Activated CD4-positive, CD25-positive, alpha-beta regulatory T cell treated with anti-CD3 and anti-CD28 coated beads, Interleukin-2, amount 50 U/mL, for 72 hours (primary cell): ENCODE data around the gene ALPG.
"Not testable (repeated sequence)": the region's sequence is repeated elsewhere in the genome, so short reads cannot be mapped to it uniquely, and the experiment has no call there.

ENCODE experiments used
- DNase-seq: peaks from one replicate; pipeline ENCODE4 v3.0.0; 2021

The ALPG gene

GRCh38 chr2:232398293-232399034, 8.2 kb upstream of the ALPG start:
- DNase-seq = no peak

- DNase-seq = no peak
Measured at GRCh38 chr2:232400256-232401015, 6.2 kb upstream of the ALPG start.

- DNase-seq = no peak
Measured at GRCh38 chr2:232402518-232402917, 4.1 kb upstream of the ALPG start.

GRCh38 chr2:232405943-232406510, 617 bp upstream of the ALPG start:
- no peak for DNase-seq

GRCh38 chr2:232407428-232408150, 945 bp downstream of the ALPG start:
- not testable (repeated sequence) for DNase-seq

GRCh38 chr2:232408269-232408668, 1.6 kb downstream of the ALPG start:
- DNase-seq = not testable (repeated sequence)

- DNase-seq = not testable (repeated sequence)
Measured at GRCh38 chr2:232409617-232410016, 3.0 kb downstream of the ALPG start.

- DNase-seq = no peak
Measured at GRCh38 chr2:232410238-232410900, 3.7 kb downstream of the ALPG start.

- no peak for DNase-seq
Measured at GRCh38 chr2:232411901-232412629, 5.4 kb downstream of the ALPG start.

- DNase-seq = no peak
Measured at GRCh38 chr2:232412986-232413385, 6.3 kb downstream of the ALPG start.

- no peak for DNase-seq
Measured at GRCh38 chr2:232415138-232415690, 8.6 kb downstream of the ALPG start.

GRCh38 chr2:232415736-232416520, 9.3 kb downstream of the ALPG start:
- no peak for DNase-seq

- DNase-seq = no peak
Measured at GRCh38 chr2:232416521-232417470, 10.2 kb downstream of the ALPG start.

- no peak for DNase-seq
Measured at GRCh38 chr2:232417489-232417888, 10.8 kb downstream of the ALPG start.

GRCh38 chr2:232418056-232418455, 11.4 kb downstream of the ALPG start:
- no peak for DNase-seq

- DNase-seq = no peak
Measured at GRCh38 chr2:232418466-232419244, 12.0 kb downstream of the ALPG start.

- DNase-seq = no peak
Measured at GRCh38 chr2:232419245-232420072, 12.8 kb downstream of the ALPG start.

- no peak for DNase-seq
Measured at GRCh38 chr2:232420073-232420454, 13.4 kb downstream of the ALPG start.
